Measurements from ENCODE around the gene TMEM92.

The TMEM92 gene

GRCh38 chr17:50234581-50234980 lies 39.7 kb upstream of the TMEM92 start:
- no peak for TF ChIP-seq BACH2 (CRISPR knock-in tag; IDR thresholded peaks at IDR 0.05; ENCODE audit: borderline replicate concordance)
- TF ChIP-seq SNAI2 (CRISPR knock-in tag; IDR thresholded peaks at IDR 0.05) = no peak
- TF ChIP-seq ESRRG (CRISPR knock-in tag; IDR thresholded peaks at IDR 0.05) = no peak
- TF ChIP-seq CSDC2 (CRISPR knock-in tag; IDR thresholded peaks at IDR 0.05) = no peak
- no peak for TF ChIP-seq POU6F1 (CRISPR knock-in tag; IDR thresholded peaks at IDR 0.05; ENCODE audit: borderline replicate concordance, low read depth)
- no peak for TF ChIP-seq ZFP30 (CRISPR knock-in tag; IDR thresholded peaks at IDR 0.05)
- TF ChIP-seq TOX (CRISPR knock-in tag; IDR thresholded peaks at IDR 0.05; ENCODE audit: borderline replicate concordance) = no peak
- no peak for TF ChIP-seq PPARA (CRISPR knock-in tag; IDR thresholded peaks at IDR 0.05; ENCODE audit: borderline replicate concordance)
- TF ChIP-seq TSHZ2 (CRISPR knock-in tag; IDR thresholded peaks at IDR 0.05) = no peak
- TF ChIP-seq CREB5 (CRISPR knock-in tag; IDR thresholded peaks at IDR 0.05; ENCODE audit: low read depth) = no peak
- no peak for ATAC-seq

GRCh38 chr17:50237901-50238300 lies 36.4 kb upstream of the TMEM92 start:
- ATAC-seq = no peak
- TF ChIP-seq BACH2 (CRISPR knock-in tag; IDR thresholded peaks at IDR 0.05; ENCODE audit: borderline replicate concordance) (no peak), TSHZ2 (CRISPR knock-in tag; IDR thresholded peaks at IDR 0.05) (no peak), PATZ1 (CRISPR knock-in tag; IDR thresholded peaks at IDR 0.05; ENCODE audit: borderline replicate concordance) (no peak), TCF4 (CRISPR knock-in tag; IDR thresholded peaks at IDR 0.05; ENCODE audit: borderline replicate concordance) (no peak), ZNF70 (CRISPR knock-in tag; IDR thresholded peaks at IDR 0.05) (no peak), ZNF565 (CRISPR knock-in tag; conservative IDR thresholded peaks at IDR 0.05; ENCODE audit: low read depth) (no peak), ZFP30 (CRISPR knock-in tag; IDR thresholded peaks at IDR 0.05) (no peak), SNAI2 (CRISPR knock-in tag; IDR thresholded peaks at IDR 0.05) (no peak), CSDC2 (CRISPR knock-in tag; IDR thresholded peaks at IDR 0.05) (no peak), ZNF8 (CRISPR knock-in tag; IDR thresholded peaks at IDR 0.05) (no peak), ZFP3 (CRISPR knock-in tag; IDR thresholded peaks at IDR 0.05) (no peak), CSRNP3 (CRISPR knock-in tag; IDR thresholded peaks at IDR 0.05) (no peak), TOX (CRISPR knock-in tag; IDR thresholded peaks at IDR 0.05; ENCODE audit: borderline replicate concordance) (no peak), OSR1 (CRISPR knock-in tag; IDR thresholded peaks at IDR 0.05) (no peak), ESRRG (CRISPR knock-in tag; IDR thresholded peaks at IDR 0.05) (no peak), GLIS3 (CRISPR knock-in tag; IDR thresholded peaks at IDR 0.05) (no peak), POU6F1 (CRISPR knock-in tag; IDR thresholded peaks at IDR 0.05; ENCODE audit: borderline replicate concordance, low read depth) (no peak), ARNTL (CRISPR knock-in tag; IDR thresholded peaks at IDR 0.05; ENCODE audit: borderline replicate concordance, low read depth) (no peak), ISL1 (CRISPR knock-in tag; IDR thresholded peaks at IDR 0.05) (no peak)

All from SK-N-SH treated with all-trans-retinoic acid at 6 μM for 48 hours (cell line).